H1 (cell line): ENCODE results near the gene C2CD3. TPM values are rescaled to one million over a fixed set of nuclear protein-coding genes. Genes with fewer than 3 reads are reported as not detected.

Experiments used
- CTCF ChIA-PET: fragments of 300-600 bp; sonication (Branson Sonifier 250); formaldehyde crosslinking; loops from one replicate; lab custom pipeline; 2021; ENCODE audit not compliant: partially characterized antibody; lab: Charles Lee
- POLR2A ChIA-PET: fragments of 300-600 bp; sonication (Branson Sonifier 250); formaldehyde crosslinking; loops from one replicate; lab custom pipeline; 2021; ENCODE audit warnings: inconsistent platforms; ENCODE audit not compliant: partially characterized antibody; lab: Charles Lee
- DNase-seq, 2 experiments: peaks; one replicate each; pipeline versions ENCODE4 v3.0.0 to v3.0.0-alpha.2; 2010 to 2022; ENCODE audit warnings: low spot score in 2 of 2, low read depth in 1 of 2, mixed read lengths in 1 of 2
- FAIRE-seq: peaks from 2 replicates; lab custom pipeline; 2011; peaks lifted over from hg19 to GRCh38; lab: Jason Lieb, UNC
- H2AFZ ChIP-seq: 2 replicates; pipeline ENCODE4 v1.8.1; 2012; ENCODE audit warnings: low read length, inconsistent platforms
- H2AK5ac ChIP-seq: 2 replicates; pipeline ENCODE4 v1.6.1; 2013; ENCODE audit warnings: low read depth, low read length
- H2BK120ac ChIP-seq: replicated peaks from 2 replicates; pipeline ENCODE3; 2013; ENCODE audit warnings: low read depth, low read length, inconsistent platforms
- H2BK12ac ChIP-seq: 2 replicates; pipeline ENCODE4 v1.6.1; 2013; ENCODE audit warnings: low read depth, low read length
- H2BK15ac ChIP-seq: 2 replicates; pipeline ENCODE4 v1.6.1; 2013; ENCODE audit warnings: low read length
- H2BK20ac ChIP-seq: 2 replicates; pipeline ENCODE4 v1.6.1; 2013; ENCODE audit warnings: low read length
- H2BK5ac ChIP-seq: 2 replicates; pipeline ENCODE4 v1.6.1; 2013; ENCODE audit warnings: low read depth, low read length
- H3K14ac ChIP-seq: 2 replicates; pipeline ENCODE4 v1.6.1; 2013; ENCODE audit warnings: inconsistent platforms; ENCODE audit not compliant: insufficient read length
- H3K18ac ChIP-seq: 2 replicates; pipeline ENCODE4 v1.6.1; 2013; ENCODE audit warnings: low read length; ENCODE audit errors: extremely low read depth
- H3K23ac ChIP-seq: 2 replicates; pipeline ENCODE4 v1.6.1; 2013; ENCODE audit warnings: inconsistent platforms; ENCODE audit not compliant: insufficient read length
- H3K23me2 ChIP-seq: 2 replicates; pipeline ENCODE4 v1.6.1; 2013; ENCODE audit warnings: low read depth, low read length
- H3K27ac ChIP-seq: 2 replicates; pipeline ENCODE4 v1.6.1; 2011; ENCODE audit warnings: low read depth, low read length, inconsistent platforms
- H3K27me3 ChIP-seq, 4 experiments: replicated peaks in 1 of 4; 1 replicate in 1 of 4; 2 replicates in 3 of 4; pipeline versions ENCODE4 v1.6.1 to v1.8.1; 2011 to 2013; ENCODE audit warnings: low read length in 3 of 4, mild to moderate bottlenecking in 3 of 4, inconsistent platforms in 2 of 4, mixed read lengths in 2 of 4, moderate library complexity in 1 of 4; ENCODE audit not compliant: control insufficient read depth in 3 of 4, insufficient read depth in 3 of 4; ENCODE audit errors: extremely low read depth in 1 of 4
- H3K36me3 ChIP-seq, 4 experiments: 2 replicates each; pipeline versions ENCODE4 v1.6.1 to v1.8.1; 2011 to 2013; ENCODE audit warnings: mild to moderate bottlenecking in 4 of 4, low read length in 3 of 4, moderate library complexity in 2 of 4, control low read depth in 1 of 4, inconsistent platforms in 1 of 4; ENCODE audit not compliant: insufficient read depth in 4 of 4, control insufficient read depth in 2 of 4
- H3K4ac ChIP-seq: replicated peaks from 2 replicates; pipeline ENCODE3; 2013; ENCODE audit warnings: low read length, low read depth, mixed read lengths, inconsistent platforms; ENCODE audit not compliant: insufficient read length
- H3K4me1 ChIP-seq, 4 experiments: replicated peaks in 1 of 4; 1 replicate in 1 of 4; 2 replicates in 3 of 4; pipeline versions ENCODE4 v1.6.1 to v1.8.1; 2011 to 2013; ENCODE audit warnings: low read length in 3 of 4, inconsistent platforms in 2 of 4, mixed read lengths in 1 of 4; ENCODE audit not compliant: insufficient read depth in 4 of 4, control insufficient read depth in 3 of 4
- H3K4me2 ChIP-seq, 2 experiments: 2 replicates each; pipeline versions ENCODE4 v1.6.1 to v1.8.1; 2011 to 2013; ENCODE audit warnings: low read depth in 2 of 2, low read length in 2 of 2, control low read depth in 1 of 2, inconsistent platforms in 1 of 2, mild to moderate bottlenecking in 1 of 2; ENCODE audit not compliant: insufficient read depth in 1 of 2
- H3K4me3 ChIP-seq, 4 experiments: fragments of 200-600, 300-600 bp in 1 of 4; sonication (generic), shearing (Covaris generic), sonication (Bioruptor Twin) in 1 of 4; 2 replicates each; pipeline versions ENCODE4 v1.5.1 to v1.8.1; 2011 to 2016; ENCODE audit warnings: low read length in 4 of 4, low read depth in 3 of 4, control low read depth in 2 of 4, inconsistent platforms in 2 of 4, mild to moderate bottlenecking in 2 of 4, mixed read lengths in 1 of 4, moderate library complexity in 1 of 4; ENCODE audit not compliant: insufficient read depth in 2 of 4; ENCODE audit errors: extremely low read depth in 1 of 4
- H3K56ac ChIP-seq: replicated peaks from 2 replicates; pipeline ENCODE3; 2013; ENCODE audit warnings: low read depth, mild to moderate bottlenecking, mixed read lengths, low read length, inconsistent platforms; ENCODE audit not compliant: insufficient read length
- H3K79me1 ChIP-seq: 2 replicates; pipeline ENCODE4 v1.6.1; 2013; ENCODE audit warnings: low read depth, low read length, control low read depth
- H3K79me2 ChIP-seq, 2 experiments: 2 replicates each; pipeline versions ENCODE4 v1.6.1 to v1.8.1; 2012 to 2013; ENCODE audit warnings: low read length in 2 of 2, mild to moderate bottlenecking in 2 of 2, inconsistent platforms in 1 of 2; ENCODE audit not compliant: insufficient read depth in 2 of 2, control insufficient read depth in 1 of 2
- H3K9ac ChIP-seq, 4 experiments: replicated peaks in 1 of 4; 1 replicate in 1 of 4; 2 replicates in 3 of 4; pipeline versions ENCODE4 v1.6.1 to v1.8.1; 2011 to 2013; ENCODE audit warnings: low read depth in 3 of 4, low read length in 3 of 4, control low read depth in 2 of 4, mild to moderate bottlenecking in 2 of 4, moderate library complexity in 2 of 4, inconsistent platforms in 1 of 4; ENCODE audit errors: extremely low read depth in 1 of 4
- H3K9me3 ChIP-seq, 2 experiments: 2 replicates each; pipeline versions ENCODE4 v1.6.1 to v1.8.1; 2012 to 2013; ENCODE audit warnings: mild to moderate bottlenecking in 2 of 2, moderate library complexity in 2 of 2, control low read depth in 1 of 2, inconsistent platforms in 1 of 2, low read depth in 1 of 2, low read length in 1 of 2, mixed read lengths in 1 of 2; ENCODE audit not compliant: insufficient read depth in 2 of 2
- H4K20me1 ChIP-seq, 2 experiments: replicated peaks in 1 of 2; 2 replicates each; pipeline versions ENCODE3 to v1.8.1; 2011 to 2013; ENCODE audit warnings: inconsistent platforms in 2 of 2, low read length in 2 of 2, mild to moderate bottlenecking in 1 of 2; ENCODE audit not compliant: insufficient read depth in 2 of 2, control insufficient read depth in 1 of 2
- H4K5ac ChIP-seq: 2 replicates; pipeline ENCODE4 v1.6.1; 2013; ENCODE audit warnings: low read length, low read depth, mixed read lengths, inconsistent platforms; ENCODE audit not compliant: insufficient read length
- H4K8ac ChIP-seq: 2 replicates; pipeline ENCODE4 v1.8.0; 2013; ENCODE audit warnings: mild to moderate bottlenecking, moderate library complexity, low read length, inconsistent platforms; ENCODE audit not compliant: insufficient read depth; ENCODE audit errors: extremely low read depth
- H4K91ac ChIP-seq: replicated peaks from 2 replicates; pipeline ENCODE3; 2013; ENCODE audit warnings: low read length, mixed read lengths, inconsistent platforms; ENCODE audit not compliant: insufficient read length
- ASH2L ChIP-seq: fragments of 200-600, 300-600 bp; sonication (generic); IDR thresholded peaks from one replicate; pipeline ENCODE4 v1.7.1; 2017; ENCODE audit warnings: low read length
- CEBPB ChIP-seq: IDR thresholded peaks from 2 replicates; pipeline ENCODE4 v1.6.1; 2012; ENCODE audit warnings: low read depth, low read length
- JUN ChIP-seq: IDR thresholded peaks from 2 replicates; pipeline ENCODE4 v1.6.1; 2011; ENCODE audit warnings: low read depth, mild to moderate bottlenecking, improper control_type of control experiment, low read length
- KDM4A ChIP-seq: IDR thresholded peaks from one replicate; pipeline ENCODE4 v1.7.1; 2012; ENCODE audit warnings: low read depth, mild to moderate bottlenecking, moderate library complexity, low read length, inconsistent platforms; ENCODE audit not compliant: severe bottlenecking
- KDM5A ChIP-seq: fragments of 200-600 bp; IDR thresholded peaks from 2 replicates; pipeline ENCODE4 v1.7.1; 2012; ENCODE audit warnings: mild to moderate bottlenecking, low read length, inconsistent platforms, mixed read lengths
- PHF8 ChIP-seq: fragments of 200-600 bp; sonication (generic); conservative IDR thresholded peaks from 2 replicates; pipeline ENCODE4 v1.7.1; 2012; ENCODE audit warnings: low read depth, mild to moderate bottlenecking, inconsistent platforms, low read length, moderate library complexity
- RXRA ChIP-seq: IDR thresholded peaks from 2 replicates; pipeline ENCODE4 v1.6.1; 2011; ENCODE audit warnings: low read depth, mild to moderate bottlenecking, low read length, moderate library complexity; ENCODE audit not compliant: insufficient read depth
- TEAD4 ChIP-seq: IDR thresholded peaks from 2 replicates; pipeline ENCODE4 v1.6.1; 2012; ENCODE audit warnings: low read depth, low read length, inconsistent platforms, mixed read lengths
- YY1 ChIP-seq: IDR thresholded peaks from 2 replicates; pipeline ENCODE4 v1.6.1; 2011; ENCODE audit warnings: low read depth, mild to moderate bottlenecking, low read length
- ZNF274 ChIP-seq: IDR thresholded peaks from 2 replicates; pipeline ENCODE4 v1.7.0; 2012; ENCODE audit warnings: low read length, borderline replicate concordance; ENCODE audit errors: extremely low read depth
- WGBS, 2 experiments: shearing (Covaris generic) in 1 of 2; methylation state at CpG; one replicate each; pipeline versions ENCODE4 v1.1.6 to v1.1.7; 2013 to 2015; ENCODE audit warnings: low lambda C conversion rate in 2 of 2, mixed read lengths in 2 of 2, inconsistent platforms in 1 of 2, low coverage in 1 of 2, missing lambda C conversion rate in 1 of 2; ENCODE audit not compliant: insufficient replicate concordance in 2 of 2, insufficient coverage in 1 of 2, insufficient read length in 1 of 2; ENCODE audit errors: extremely low coverage in 1 of 2, missing lambda C conversion rate in 1 of 2; 5-methylcytosine and 5-hydroxymethylcytosine counted together
- polyA plus RNA-seq, 7 experiments: library from polyadenylated mRNA; depleted of rRNA in 3 of 7; stranded (reverse) in 5 of 7; unstranded in 2 of 7; fragments of >200 nt in 5 of 7; fragments of 200-250 nt in 2 of 7; gene quantifications; 1 replicate in 5 of 7; 2 replicates in 1 of 7; 4 replicates in 1 of 7; pipeline versions ENCODE4 v1.2.1 to v1.2.3, GENCODE V29; 2011 to 2013; ENCODE audit warnings: missing spikeins in 2 of 7, mixed read lengths in 2 of 7
- total RNA-seq: library from RNA; stranded (reverse); fragmentation: NEBNext Ultra II Directional; extraction: Animal tissue kit (Norgen Biotek cat#: 25700); gene quantifications from 2 replicates; pipeline ENCODE4 v1.2.1, GENCODE V29; 2021
- TF ChIP-seq, protein P1 (sequence below), 3 experiments: IDR thresholded peaks; 1 replicate in 2 of 3; 2 replicates in 1 of 3; pipeline versions ENCODE4 v1.5.1 to v1.6.1; 2011; ENCODE audit warnings: low read length in 3 of 3, mild to moderate bottlenecking in 3 of 3, inconsistent platforms in 2 of 3, low read depth in 1 of 3, moderate library complexity in 1 of 3; ENCODE audit not compliant: insufficient read depth in 1 of 3; ENCODE audit errors: control extremely low read depth in 1 of 3
- TF ChIP-seq, protein P2 (sequence below): IDR thresholded peaks from 2 replicates; pipeline ENCODE4 v1.6.1; 2012; ENCODE audit warnings: inconsistent platforms

The C2CD3 gene
- total and polyA plus RNA-seq, 2 of the 8 experiments (the other 6 are each of a cell fraction or from before 2014, with no cell fraction given): 11.0 to 29.1 TPM

DNA sequence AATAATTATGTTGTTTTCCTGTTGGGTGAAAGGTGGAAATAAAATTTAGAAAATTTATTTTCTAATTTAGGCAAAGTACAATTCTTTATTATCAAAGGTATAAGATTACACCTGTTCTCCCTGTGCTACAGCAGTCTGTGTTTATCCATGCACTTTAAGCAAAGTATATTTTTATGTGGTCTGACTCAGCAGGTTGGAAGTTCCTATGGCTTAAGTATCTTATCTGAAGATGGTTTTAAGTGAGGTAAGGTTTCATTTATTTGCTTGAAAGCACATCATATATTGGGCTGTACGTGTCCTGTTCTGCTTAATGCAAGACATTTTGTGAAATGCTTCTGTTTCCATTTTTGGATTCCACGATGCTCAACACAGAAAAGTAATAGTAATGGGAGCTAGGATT lies 14.9 kb upstream of the C2CD3 start:
- no peaks in the 10 kb centered on the region for H3K9me3 ChIP-seq
- no peak overlapping the region for H3K56ac ChIP-seq
- H2BK20ac ChIP-seq: no peak overlapping the region
- no peak overlapping the region for H2AFZ ChIP-seq
- H3K23ac ChIP-seq: no peak overlapping the region
- DNase-seq: no peak
- H4K8ac ChIP-seq: no peak overlapping the region
- no peak overlapping the region for H2BK12ac ChIP-seq
- H4K91ac ChIP-seq: no peak overlapping the region
- H4K5ac ChIP-seq: no peak overlapping the region
- no peak overlapping the region for H3K9ac ChIP-seq
- no peaks in the 10 kb centered on the region for H3K27me3 ChIP-seq
- H3K4me1 ChIP-seq: no peaks in the 10 kb centered on the region
- peaks cover 0 to 2% of the 10 kb centered on the region in 2 experiments for H4K20me1 ChIP-seq
- POLR2A ChIA-PET: interaction anchor here (1.2 kb wide), 1 partner anchor 15 kb away, joined by 6 read pairs; the partner anchor contains the start of genes C2CD3 and PPME1
- no peak overlapping the region for H3K14ac ChIP-seq
- H2BK120ac ChIP-seq: no peak overlapping the region
- H3K27ac ChIP-seq: no peak overlapping the region
- CTCF ChIA-PET: interaction anchor here (0.9 kb wide), 1 partner anchor 35 kb away, joined by 6 read pairs; no protein-coding TSS in a partner anchor
- H3K18ac ChIP-seq: no peak overlapping the region
- peaks cover 0 to 35% of the 10 kb centered on the region in 2 experiments; a peak in 2 of 4 replicates for H3K79me2 ChIP-seq
- no peak for FAIRE-seq
- no peak overlapping the region for H3K4me3 ChIP-seq
- no peak overlapping the region for H2BK5ac ChIP-seq
- no peaks in the 10 kb centered on the region; the same call in 1 of the 2 replicates for H3K79me1 ChIP-seq
- no peak overlapping the region for H3K4ac ChIP-seq
- H3K4me2 ChIP-seq: no peak overlapping the region
- H2AK5ac ChIP-seq: no peak overlapping the region
- no peaks in the 10 kb centered on the region for H3K23me2 ChIP-seq
- 89% methylated on average over 2 of the region's 2 CpGs; no CpG with 5 or more reads in 1 of the 2 experiments for WGBS, 2 experiments
- H2BK15ac ChIP-seq: no peak overlapping the region
- H3K36me3 ChIP-seq: peaks cover 0 to 4% (median 1%) of the 10 kb centered on the region in 4 experiments; a peak in 1 of 8 replicates
- no peak for TF ChIP-seq KDM5A
- no peak for TF ChIP-seq ZNF274
- no peak for TF ChIP-seq TEAD4
- TF ChIP-seq, protein P1, sequence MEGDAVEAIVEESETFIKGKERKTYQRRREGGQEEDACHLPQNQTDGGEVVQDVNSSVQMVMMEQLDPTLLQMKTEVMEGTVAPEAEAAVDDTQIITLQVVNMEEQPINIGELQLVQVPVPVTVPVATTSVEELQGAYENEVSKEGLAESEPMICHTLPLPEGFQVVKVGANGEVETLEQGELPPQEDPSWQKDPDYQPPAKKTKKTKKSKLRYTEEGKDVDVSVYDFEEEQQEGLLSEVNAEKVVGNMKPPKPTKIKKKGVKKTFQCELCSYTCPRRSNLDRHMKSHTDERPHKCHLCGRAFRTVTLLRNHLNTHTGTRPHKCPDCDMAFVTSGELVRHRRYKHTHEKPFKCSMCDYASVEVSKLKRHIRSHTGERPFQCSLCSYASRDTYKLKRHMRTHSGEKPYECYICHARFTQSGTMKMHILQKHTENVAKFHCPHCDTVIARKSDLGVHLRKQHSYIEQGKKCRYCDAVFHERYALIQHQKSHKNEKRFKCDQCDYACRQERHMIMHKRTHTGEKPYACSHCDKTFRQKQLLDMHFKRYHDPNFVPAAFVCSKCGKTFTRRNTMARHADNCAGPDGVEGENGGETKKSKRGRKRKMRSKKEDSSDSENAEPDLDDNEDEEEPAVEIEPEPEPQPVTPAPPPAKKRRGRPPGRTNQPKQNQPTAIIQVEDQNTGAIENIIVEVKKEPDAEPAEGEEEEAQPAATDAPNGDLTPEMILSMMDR (IDR thresholded peaks at IDR 0.05; ENCODE audit: control extremely low read depth in 1 of 3, insufficient read depth in 1 of 3, low read depth in 1 of 3, low read length in 3 of 3): no peak
- TF ChIP-seq RXRA: no peak
- TF ChIP-seq YY1: no peak
- TF ChIP-seq, protein P2, sequence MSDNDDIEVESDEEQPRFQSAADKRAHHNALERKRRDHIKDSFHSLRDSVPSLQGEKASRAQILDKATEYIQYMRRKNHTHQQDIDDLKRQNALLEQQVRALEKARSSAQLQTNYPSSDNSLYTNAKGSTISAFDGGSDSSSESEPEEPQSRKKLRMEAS: no peak
- TF ChIP-seq JUN: no peak
- TF ChIP-seq PHF8: no peak
- TF ChIP-seq CEBPB: no peak
- no peak for TF ChIP-seq KDM4A
- TF ChIP-seq ASH2L: no peak
